Activated T-cell treated with anti-CD3 and anti-CD28 coated beads for 4 hours (primary cell): ENCODE data around the gene ZFHX3.

Experiments used
- DNase-seq: peaks from one replicate; pipeline ENCODE4 v3.0.0-alpha.2; 2020

Gene ZFHX3

GRCh38 chr16:73037845-73038570 is 9.9 kb downstream of the ZFHX3 start:
- DNase-seq = no peak

GRCh38 chr16:73037331-73037745 is 10.6 kb downstream of the ZFHX3 start:
- DNase-seq = no peak

GRCh38 chr16:73036074-73036826 is 11.7 kb downstream of the ZFHX3 start:
- DNase-seq = no peak

- no peak for DNase-seq
These were observed 13.6 kb downstream of the ZFHX3 start for GRCh38 chr16:73034374-73034773.

- DNase-seq = no peak
These were observed 14.5 kb downstream of the ZFHX3 start for GRCh38 chr16:73033271-73033998.

- DNase-seq = no peak
These were observed 15.2 kb downstream of the ZFHX3 start for GRCh38 chr16:73032541-73033270.

GRCh38 chr16:73031984-73032383 is 15.9 kb downstream of the ZFHX3 start:
- DNase-seq = no peak

- DNase-seq = no peak
These were observed 16.6 kb downstream of the ZFHX3 start for GRCh38 chr16:73031155-73031866.

- no peak for DNase-seq
These were observed 19.1 kb downstream of the ZFHX3 start for GRCh38 chr16:73028721-73029361.

GRCh38 chr16:73028263-73028662 is 19.7 kb downstream of the ZFHX3 start:
- no peak for DNase-seq

GRCh38 chr16:73027685-73028111 is 20.2 kb downstream of the ZFHX3 start:
- no peak for DNase-seq

GRCh38 chr16:73026754-73027684 is 20.9 kb downstream of the ZFHX3 start:
- DNase-seq = no peak

GRCh38 chr16:73025856-73026210 is 22.1 kb downstream of the ZFHX3 start:
- no peak for DNase-seq

GRCh38 chr16:73025151-73025855 is 22.6 kb downstream of the ZFHX3 start:
- no peak for DNase-seq

GRCh38 chr16:73024571-73025105 is 23.3 kb downstream of the ZFHX3 start:
- DNase-seq = no peak

- no peak for DNase-seq
These were observed 24.0 kb downstream of the ZFHX3 start for GRCh38 chr16:73023752-73024570.

- no peak for DNase-seq
These were observed 24.6 kb downstream of the ZFHX3 start for GRCh38 chr16:73023320-73023719.

GRCh38 chr16:73022534-73022933 is 25.4 kb downstream of the ZFHX3 start:
- DNase-seq = no peak
